HCT116 (cell line): ENCODE data around the gene SLC25A21. TPM values are rescaled to one million over a fixed set of nuclear protein-coding genes. Genes with fewer than 3 reads are reported as not detected.

ENCODE experiments used
- ATAC-seq: fragments of 200-7000 bp; cut with Tn5 transposase; 2 replicates; pipeline ENCODE4 v1.9.1; 2020; ENCODE audit warnings: mild to moderate bottlenecking, moderate library complexity
- BruUV-seq: library from RNA; stranded (reverse); fragments of 400-500 nt; replicated peaks from 2 replicates; lab custom pipeline; 2021; lab: Mats Ljungman, UMichigan
- CTCF ChIA-PET: fragments of 300-600 bp; sonication (Branson Sonifier 250); formaldehyde crosslinking; loops from one replicate; lab custom pipeline; 2021; ENCODE audit warnings: antibody characterized with exemption; lab: Charles Lee
- POLR2A ChIA-PET: fragments of 300-600, 350-600 bp; sonication (Branson Sonifier 250); formaldehyde crosslinking; loops from one replicate; lab custom pipeline; 2021; ENCODE audit warnings: antibody characterized with exemption; lab: Charles Lee
- RAD21 ChIA-PET, 2 experiments: fragments of 300-600 bp; sonication (Branson Sonifier 250); formaldehyde crosslinking; loops; one replicate each; lab custom pipeline; 2023; ENCODE audit warnings: low total read pairs in 2 of 2; ENCODE audit not compliant: uncharacterized antibody in 2 of 2, unreplicated experiment in 2 of 2, low non-redundant PET in 1 of 2; lab: Charles Lee
- DNase-seq: peaks from one replicate; pipeline ENCODE4 v3.0.0-alpha.2; 2010; ENCODE audit warnings: low read depth, low spot score
- H2AFZ ChIP-seq: fragments of 200-600 bp; shearing (Covaris generic), sonication (generic); 2 replicates; pipeline ENCODE4 v1.6.1; 2017; ENCODE audit warnings: low read depth, mixed run types, mixed read lengths, antibody characterized with exemption, low read length; ENCODE audit not compliant: poor library complexity, severe bottlenecking
- H3K27ac ChIP-seq: 2 replicates; pipeline ENCODE4 v1.5.1; 2012; ENCODE audit warnings: low read depth, low read length
- H3K27me3 ChIP-seq: fragments of 200-600 bp; sonication (generic); 2 replicates; pipeline ENCODE4 v1.6.1; 2016; ENCODE audit warnings: mixed run types, low read length, mixed read lengths; ENCODE audit not compliant: insufficient read depth
- H3K36me3 ChIP-seq, 2 experiments: fragments of 200-500 bp in 1 of 2; fragments of 200-600 bp in 1 of 2; sonication (Bioruptor generic) in 1 of 2; sonication (generic) in 1 of 2; 2 replicates each; pipeline versions ENCODE4 v1.5.1 to v1.6.1; 2014 to 2016; ENCODE audit warnings: low read length in 2 of 2, inconsistent platforms in 1 of 2, mixed read lengths in 1 of 2, mixed run types in 1 of 2; ENCODE audit not compliant: insufficient read depth in 2 of 2, control insufficient read depth in 1 of 2
- H3K4me1 ChIP-seq, 2 experiments: fragments of 200-600 bp in 1 of 2; sonication (generic) in 1 of 2; 2 replicates each; pipeline versions ENCODE4 v1.5.1 to v1.6.1; 2012 to 2017; ENCODE audit warnings: low read length in 2 of 2, inconsistent platforms in 1 of 2, mild to moderate bottlenecking in 1 of 2, mixed read lengths in 1 of 2, mixed run types in 1 of 2, moderate library complexity in 1 of 2; ENCODE audit not compliant: insufficient read depth in 2 of 2, control insufficient read depth in 1 of 2
- H3K4me2 ChIP-seq: fragments of 200-600 bp; sonication (generic); 2 replicates; pipeline ENCODE4 v1.6.1; 2017; ENCODE audit warnings: mixed run types, low read length, mixed read lengths
- H3K4me3 ChIP-seq, 2 experiments: fragments of 200-600 bp in 1 of 2; sonication (generic) in 1 of 2; replicated peaks in 1 of 2; 2 replicates each; pipeline ENCODE4 v1.5.1; 2011 to 2016; ENCODE audit warnings: low read length in 2 of 2, control low read depth in 1 of 2, low read depth in 1 of 2, mild to moderate bottlenecking in 1 of 2, mixed read lengths in 1 of 2, mixed run types in 1 of 2
- H3K79me2 ChIP-seq: fragments of 200-600 bp; sonication (generic); 2 replicates; pipeline ENCODE4 v1.6.1; 2017; ENCODE audit warnings: mild to moderate bottlenecking, mixed run types, low read length, moderate library complexity, mixed read lengths; ENCODE audit not compliant: insufficient read depth
- H3K9ac ChIP-seq: fragments of 200-600 bp; sonication (generic); 2 replicates; pipeline ENCODE4 v1.6.1; 2016; ENCODE audit warnings: low read length, mixed read lengths
- H3K9me2 ChIP-seq: fragments of 200-600 bp; sonication (generic), shearing (Covaris generic); 2 replicates; pipeline ENCODE4 v1.6.1; 2017; ENCODE audit warnings: mixed run types, mild to moderate bottlenecking, moderate library complexity; ENCODE audit not compliant: insufficient read depth
- H3K9me3 ChIP-seq, 2 experiments: fragments of 200-500 bp in 1 of 2; fragments of 200-600 bp in 1 of 2; sonication (Bioruptor generic) in 1 of 2; sonication (generic) in 1 of 2; 2 replicates each; pipeline ENCODE4 v1.6.1; 2014 to 2017; ENCODE audit warnings: low read length in 2 of 2, mixed read lengths in 2 of 2, inconsistent platforms in 1 of 2, low read depth in 1 of 2, mild to moderate bottlenecking in 1 of 2, mixed run types in 1 of 2, moderate library complexity in 1 of 2; ENCODE audit not compliant: control insufficient read depth in 1 of 2, insufficient read depth in 1 of 2
- H4K20me1 ChIP-seq: fragments of 200-600 bp; sonication (generic), shearing (Covaris generic); 2 replicates; pipeline ENCODE4 v1.6.1; 2017; ENCODE audit warnings: mixed run types, mild to moderate bottlenecking, moderate library complexity; ENCODE audit not compliant: insufficient read depth
- CEBPB ChIP-seq: IDR thresholded peaks from 2 replicates; pipeline ENCODE4 v1.6.1; 2012; ENCODE audit warnings: low read depth
- CTCF ChIP-seq, 3 experiments: fragments of 200-600 bp in 1 of 3; sonication (generic) in 1 of 3; IDR thresholded peaks in 2 of 3; conservative IDR thresholded peaks in 1 of 3; 2 replicates each; pipeline ENCODE4 v1.5.1; 2012 to 2017; ENCODE audit warnings: low read depth in 2 of 3, low read length in 2 of 3, antibody characterized with exemption in 1 of 3, borderline replicate concordance in 1 of 3, control low read depth in 1 of 3, mild to moderate bottlenecking in 1 of 3, mixed read lengths in 1 of 3, mixed run types in 1 of 3, moderate library complexity in 1 of 3; ENCODE audit not compliant: insufficient read depth in 1 of 3
- EZH2 ChIP-seq: fragments of 200-600 bp; sonication (generic); IDR thresholded peaks from 2 replicates; pipeline ENCODE4 v1.6.1; 2017; ENCODE audit warnings: antibody characterized with exemption, mixed run types
- EZH2phosphoT487 ChIP-seq: fragments of 200-600 bp; IDR thresholded peaks from 2 replicates; pipeline ENCODE4 v1.6.1; 2018; ENCODE audit warnings: antibody characterized with exemption, borderline replicate concordance
- POLR2A ChIP-seq: IDR thresholded peaks from 2 replicates; pipeline ENCODE4 v1.7.0; 2011; ENCODE audit warnings: borderline replicate concordance; ENCODE audit not compliant: insufficient read depth, insufficient read length; ENCODE audit errors: extremely low read depth
- POLR2AphosphoS5 ChIP-seq: IDR thresholded peaks from 2 replicates; pipeline ENCODE4 v1.6.1; 2011; ENCODE audit warnings: mild to moderate bottlenecking, low read depth, low read length, moderate library complexity
- RAD21 ChIP-seq: IDR thresholded peaks from 2 replicates; pipeline ENCODE4 v1.6.1; 2012; ENCODE audit warnings: low read depth, mild to moderate bottlenecking
- REST ChIP-seq: IDR thresholded peaks from 2 replicates; pipeline ENCODE4 v1.6.1; 2012; ENCODE audit warnings: low read depth
- SRF ChIP-seq: IDR thresholded peaks from 2 replicates; pipeline ENCODE4 v1.6.1; 2012; ENCODE audit warnings: low read depth
- TCF7L2 ChIP-seq: IDR thresholded peaks from 2 replicates; pipeline ENCODE4 v1.7.0; 2011; ENCODE audit warnings: borderline replicate concordance, inconsistent platforms; ENCODE audit not compliant: insufficient read depth, insufficient read length; ENCODE audit errors: extremely low read depth
- YY1 ChIP-seq: IDR thresholded peaks from 2 replicates; pipeline ENCODE4 v1.6.1; 2011; ENCODE audit warnings: low read length, low read depth, moderate library complexity, mild to moderate bottlenecking; ENCODE audit not compliant: insufficient replicate concordance; ENCODE audit errors: extremely low read depth
- ZFX ChIP-seq: fragments of 450-650 bp; IDR thresholded peaks from 2 replicates; pipeline ENCODE4 v1.6.1; 2017
- ZNF274 ChIP-seq: fragments of 200-500 bp; sonication (Bioruptor generic); IDR thresholded peaks from 2 replicates; pipeline ENCODE4 v1.6.1; 2014; ENCODE audit warnings: mild to moderate bottlenecking, low read depth, low read length, inconsistent platforms
- intact Hi-C: fragments of 100-400 bp; cut with micrococcal nuclease; formaldehyde crosslinking; loops from 2 replicates; pipeline ENCODE4 v1.10.0; 2022
- total RNA-seq: library from RNA; stranded (reverse); gene quantifications from one replicate; pipeline ENCODE4 v1.2.1, GENCODE V29; 2021; ENCODE audit not compliant: unreplicated experiment

SLC25A21 gene
- total RNA-seq, 1 experiment from 2014 or later, result 3.5 TPM

GRCh38 chr14:36848213-36848612, 324.2 kb downstream of the SLC25A21 start:
- Histone ChIP-seq H3K79me2 (no peaks in the 10 kb centered on the region), H4K20me1 (no peaks in the 10 kb centered on the region), H3K27ac (no peak overlapping the region), H3K4me2 (no peak overlapping the region), H3K27me3 (no peaks in the 10 kb centered on the region; the same call in 1 of the 2 replicates), H3K9me2 (no peaks in the 10 kb centered on the region), H2AFZ (no peak overlapping the region), H3K9me3 (no peaks in the 10 kb centered on the region), H3K9ac (no peak overlapping the region), H3K36me3 (no peaks in the 10 kb centered on the region), H3K4me1 (no peaks in the 10 kb centered on the region), H3K4me3 (no peak overlapping the region)
- ATAC-seq (no peak), DNase-seq (no peak)
- RAD21 ChIA-PET, result no interaction called here
- CTCF ChIA-PET, result no interaction called here
- intact Hi-C loops, result no loop called here
- no peak for TF ChIP-seq POLR2A
- TF ChIP-seq TCF7L2, result no peak
- no peak for TF ChIP-seq CTCF (IDR thresholded peaks at IDR 0.05 in 2 of 3, conservative IDR thresholded peaks at IDR 0.05 in 1 of 3; ENCODE audit: borderline replicate concordance in 1 of 3, insufficient read depth in 1 of 3, low read depth in 2 of 3, low read length in 2 of 3)
- POLR2A ChIA-PET, result no interaction called here
- no TSS peak for BruUV-seq

GRCh38 chr14:36847366-36847765, 325.0 kb downstream of the SLC25A21 start:
- RAD21 ChIA-PET, result no interaction called here
- CTCF ChIA-PET, result no interaction called here
- Histone ChIP-seq H3K27me3 (no peaks in the 10 kb centered on the region; the same call in 1 of the 2 replicates), H2AFZ (no peak overlapping the region), H3K36me3 (no peaks in the 10 kb centered on the region), H3K9ac (no peak overlapping the region), H4K20me1 (no peaks in the 10 kb centered on the region), H3K9me2 (no peaks in the 10 kb centered on the region), H3K9me3 (no peaks in the 10 kb centered on the region), H3K4me2 (no peak overlapping the region), H3K4me3 (no peak overlapping the region), H3K27ac (no peak overlapping the region), H3K4me1 (no peaks in the 10 kb centered on the region), H3K79me2 (no peaks in the 10 kb centered on the region)
- intact Hi-C loops, result no loop called here
- DNase-seq (no peak), ATAC-seq (no peak)
- POLR2A ChIA-PET, result no interaction called here
- no TSS peak for BruUV-seq
- TF ChIP-seq RAD21 (no peak), ZFX (no peak), POLR2AphosphoS5 (no peak), EZH2 (no peak), ZNF274 (no peak), EZH2phosphoT487 (no peak), SRF (no peak), CEBPB (no peak), REST (no peak), YY1 (no peak)
